Stomach (tissue), 9 donors: Measurements from ENCODE around the gene VIT. TPM values are rescaled to one million over a fixed set of nuclear protein-coding genes. Genes with fewer than 3 reads are reported as not detected.

Experiments used
- DNase-seq, 2 donors: peaks; one replicate each; pipeline versions ENCODE4 v3.0.0 to v3.0.0-alpha.2; 2013 to 2019
- H3K27ac ChIP-seq, 5 donors: fragments of 200-600 bp in 4 of 5; sonication (generic) in 4 of 5; one replicate each; pipeline ENCODE4 v1.5.1; 2013 to 2019; ENCODE audit warnings: mild to moderate bottlenecking in 1 of 5, moderate library complexity in 1 of 5
- H3K27me3 ChIP-seq, 3 donors: fragments of 200-600 bp; sonication (generic); one replicate each; pipeline ENCODE4 v1.5.1; 2017 to 2019; ENCODE audit warnings: mixed run types in 1 of 3
- H3K36me3 ChIP-seq, 4 donors: fragments of 200-600 bp; sonication (generic); 1 replicate in 3 of 4; 2 replicates in 1 of 4; pipeline ENCODE4 v1.5.1; 2016 to 2019
- H3K4me1 ChIP-seq, 4 donors: fragments of 200-600 bp; sonication (generic); one replicate each; pipeline ENCODE4 v1.5.1; 2016 to 2019
- H3K4me3 ChIP-seq, 4 donors: fragments of 200-600 bp; sonication (generic) in 3 of 4; one replicate each; pipeline ENCODE4 v1.5.1; 2016 to 2019; ENCODE audit warnings: mild to moderate bottlenecking in 1 of 4
- H3K9me3 ChIP-seq, 4 donors: fragments of 200-600 bp; sonication (generic); one replicate each; pipeline ENCODE4 v1.5.1; 2016 to 2019
- CTCF ChIP-seq, 7 experiments: fragments of 450-650 bp in 4 of 7; fragments of 200-600 bp in 3 of 7; sonication (generic) in 3 of 7; IDR thresholded peaks; one replicate each; pipeline ENCODE4 v1.5.1; 2016 to 2019; ENCODE audit warnings: antibody characterized with exemption in 7 of 7, control low read depth in 2 of 7, mild to moderate bottlenecking in 1 of 7
- EP300 ChIP-seq: sonication (generic); formaldehyde crosslinking; IDR thresholded peaks from one replicate; pipeline ENCODE4 v1.6.1; 2017; ENCODE audit warnings: antibody characterized with exemption
- POLR2A ChIP-seq, 4 donors: fragments of 450-650 bp; IDR thresholded peaks; one replicate each; pipeline ENCODE4 v1.6.1; 2016; ENCODE audit warnings: antibody characterized with exemption in 4 of 4, control low read depth in 2 of 4, mild to moderate bottlenecking in 1 of 4, moderate library complexity in 1 of 4
- POLR2AphosphoS5 ChIP-seq, 3 donors: sonication (generic); formaldehyde crosslinking; IDR thresholded peaks; one replicate each; pipeline ENCODE4 v1.6.1; 2016; ENCODE audit warnings: antibody characterized with exemption in 3 of 3
- WGBS, 5 donors: extraction: QIAGEN DNeasy Blood & Tissue Kit in 3 of 5; methylation state at CpG; one replicate each; pipeline versions ENCODE4 v1.1.5 to v1.1.7; 2013 to 2018; 5-methylcytosine and 5-hydroxymethylcytosine counted together
- intact Hi-C: fragments of 100-400 bp; cut with DNase I; formaldehyde crosslinking; loops from one replicate; pipeline ENCODE4 v1.15.1; 2023; ENCODE audit warnings: low total_unique reads
- polyA plus RNA-seq, 3 donors: library from polyadenylated mRNA; stranded (reverse); fragments of 200-250 nt; gene quantifications; one replicate each; pipeline ENCODE4 v1.2.3, GENCODE V29; 2013
- total RNA-seq, 5 donors: library from RNA; depleted of rRNA; stranded (reverse); fragments of >200 nt; gene quantifications; one replicate each; pipeline versions ENCODE4 v1.1.0 to v1.2.3, GENCODE V29; 2014 to 2016
- donor health status: healthy with polysubstance abuse.
- donor health status: Bipolar disorder and iron deficiency.
- donor health status: healthy.

Gene VIT
- total and polyA plus RNA-seq, 8 donors: 0.12 to 9.1 (median 2.0) TPM; not detected in 2

- H3K4me3 ChIP-seq: no peak overlapping the region
- no peak overlapping the region for H3K27ac ChIP-seq
- 26 to 38% (median 29%) methylated on average over 1 of the region's 1 CpG for WGBS, 5 donors
- no peak for DNase-seq
- no peaks in the 10 kb centered on the region for H3K36me3 ChIP-seq
- TF ChIP-seq POLR2A (IDR thresholded peaks at IDR 0.05) (no peak), EP300 (no peak), POLR2AphosphoS5 (IDR thresholded peaks at IDR 0.05) (no peak), CTCF (IDR thresholded peaks at IDR 0.05) (no peak)
- intact Hi-C loops: no loop called here
- H3K4me1 ChIP-seq: no peaks in the 10 kb centered on the region
- H3K9me3 ChIP-seq: peaks cover 0 to 5% (median 0%) of the 10 kb centered on the region in 4 donors
- no peaks in the 10 kb centered on the region for H3K27me3 ChIP-seq
These were observed 20.1 kb upstream of the VIT start for GRCh38 chr2:36676364-36676763.

- H3K4me1 ChIP-seq: no peaks in the 10 kb centered on the region
- DNase-seq: peak in 1 of 2 donors; percentile 11
- no peaks in the 10 kb centered on the region for H3K36me3 ChIP-seq
- H3K4me3 ChIP-seq: no peak overlapping the region
- H3K27ac ChIP-seq: no peak overlapping the region
- TF ChIP-seq CTCF (IDR thresholded peaks at IDR 0.05) (no peak), POLR2A (IDR thresholded peaks at IDR 0.05) (no peak), EP300 (no peak), POLR2AphosphoS5 (IDR thresholded peaks at IDR 0.05) (no peak)
- H3K27me3 ChIP-seq: no peaks in the 10 kb centered on the region
- intact Hi-C loops: no loop called here
- peaks cover 0 to 5% (median 0%) of the 10 kb centered on the region in 4 donors for H3K9me3 ChIP-seq
These were observed 19.1 kb upstream of the VIT start for GRCh38 chr2:36677386-36677785.

GRCh38 chr2:36677996-36678605, 18.4 kb upstream of the VIT start:
- H3K4me1 ChIP-seq: no peaks in the 10 kb centered on the region
- intact Hi-C loops: no loop called here
- no peak overlapping the region for H3K4me3 ChIP-seq
- no peaks in the 10 kb centered on the region for H3K27me3 ChIP-seq
- 63 to 83% (median 70%) methylated on average over 4 of the region's 4 CpGs for WGBS, 5 donors
- DNase-seq: no peak
- H3K27ac ChIP-seq: no peak overlapping the region
- peaks cover 0 to 5% (median 0%) of the 10 kb centered on the region in 4 donors for H3K9me3 ChIP-seq
- no peaks in the 10 kb centered on the region for H3K36me3 ChIP-seq
- TF ChIP-seq POLR2AphosphoS5 (IDR thresholded peaks at IDR 0.05) (no peak), CTCF (IDR thresholded peaks at IDR 0.05) (no peak), EP300 (no peak), POLR2A (IDR thresholded peaks at IDR 0.05) (no peak)

GRCh38 chr2:36678856-36679255, 17.7 kb upstream of the VIT start:
- H3K36me3 ChIP-seq: no peaks in the 10 kb centered on the region
- 93 to 100% (median 97%) methylated on average over 1 of the region's 1 CpG for WGBS, 5 donors
- intact Hi-C loops: no loop called here

More at GRCh38 chr2:36678856-36679255, 17.7 kb upstream of the VIT start:
- no peak for DNase-seq
- Histone ChIP-seq H3K4me3 (no peak overlapping the region), H3K27me3 (no peaks in the 10 kb centered on the region), H3K27ac (no peak overlapping the region), H3K4me1 (no peaks in the 10 kb centered on the region), H3K9me3 (peaks cover 0 to 5% (median 0%) of the 10 kb centered on the region in 4 donors)
- TF ChIP-seq POLR2A (IDR thresholded peaks at IDR 0.05) (no peak), POLR2AphosphoS5 (IDR thresholded peaks at IDR 0.05) (no peak), EP300 (no peak), CTCF (IDR thresholded peaks at IDR 0.05) (no peak)
